ENCODE results near the gene VSIR.

VSIR gene

GRCh38 chr10:71701496-71702132, 71.7 kb downstream of the VSIR start:
- H3K4me3 ChIP-seq (ENCODE audit: low read depth, low read length): no peak overlapping the region
- DNase-seq (ENCODE audit: low read depth): no peak
- TF ChIP-seq POLR2A (IDR thresholded peaks at IDR 0.05; ENCODE audit: extremely low read depth, insufficient read length) (no peak), MYC (IDR thresholded peaks at IDR 0.05; ENCODE audit: low read depth, low read length) (no peak), MAX (IDR thresholded peaks at IDR 0.05; ENCODE audit: low read depth, low read length) (no peak), CTCF (IDR thresholded peaks at IDR 0.05; ENCODE audit: low read depth, low read length) (no peak)

- TF ChIP-seq MAX (IDR thresholded peaks at IDR 0.05; ENCODE audit: low read depth, low read length) (no peak), MYC (IDR thresholded peaks at IDR 0.05; ENCODE audit: low read depth, low read length) (no peak), POLR2A (IDR thresholded peaks at IDR 0.05; ENCODE audit: extremely low read depth, insufficient read length) (no peak), CTCF (IDR thresholded peaks at IDR 0.05; ENCODE audit: low read depth, low read length) (no peak)
- DNase-seq (ENCODE audit: low read depth): no peak
- no peak overlapping the region for H3K4me3 ChIP-seq (ENCODE audit: low read depth, low read length)
Measured at GRCh38 chr10:71700731-71701368, 72.5 kb downstream of the VSIR start.

GRCh38 chr10:71698737-71699136, 74.6 kb downstream of the VSIR start:
- DNase-seq (ENCODE audit: low read depth): no peak
- H3K4me3 ChIP-seq (ENCODE audit: low read depth, low read length): no peak overlapping the region
- TF ChIP-seq MYC (IDR thresholded peaks at IDR 0.05; ENCODE audit: low read depth, low read length) (no peak), MAX (IDR thresholded peaks at IDR 0.05; ENCODE audit: low read depth, low read length) (no peak), CTCF (IDR thresholded peaks at IDR 0.05; ENCODE audit: low read depth, low read length) (no peak), POLR2A (IDR thresholded peaks at IDR 0.05; ENCODE audit: extremely low read depth, insufficient read length) (no peak)

GRCh38 chr10:71697938-71698709, 75.2 kb downstream of the VSIR start:
- DNase-seq (ENCODE audit: low read depth): no peak
- no peak for TF ChIP-seq MYC (IDR thresholded peaks at IDR 0.05; ENCODE audit: low read depth, low read length)
- no peak for TF ChIP-seq CTCF (IDR thresholded peaks at IDR 0.05; ENCODE audit: low read depth, low read length)
- no peak for TF ChIP-seq MAX (IDR thresholded peaks at IDR 0.05; ENCODE audit: low read depth, low read length)
- TF ChIP-seq POLR2A (IDR thresholded peaks at IDR 0.05; ENCODE audit: extremely low read depth, insufficient read length): no peak
- H3K4me3 ChIP-seq (ENCODE audit: low read depth, low read length): no peak overlapping the region
